ENCODE data around the gene TMEM170A.
"Not testable (repeated sequence)": the region's sequence is repeated elsewhere in the genome, so short reads cannot be mapped to it uniquely, and the experiment has no call there.

The TMEM170A gene

DNA sequence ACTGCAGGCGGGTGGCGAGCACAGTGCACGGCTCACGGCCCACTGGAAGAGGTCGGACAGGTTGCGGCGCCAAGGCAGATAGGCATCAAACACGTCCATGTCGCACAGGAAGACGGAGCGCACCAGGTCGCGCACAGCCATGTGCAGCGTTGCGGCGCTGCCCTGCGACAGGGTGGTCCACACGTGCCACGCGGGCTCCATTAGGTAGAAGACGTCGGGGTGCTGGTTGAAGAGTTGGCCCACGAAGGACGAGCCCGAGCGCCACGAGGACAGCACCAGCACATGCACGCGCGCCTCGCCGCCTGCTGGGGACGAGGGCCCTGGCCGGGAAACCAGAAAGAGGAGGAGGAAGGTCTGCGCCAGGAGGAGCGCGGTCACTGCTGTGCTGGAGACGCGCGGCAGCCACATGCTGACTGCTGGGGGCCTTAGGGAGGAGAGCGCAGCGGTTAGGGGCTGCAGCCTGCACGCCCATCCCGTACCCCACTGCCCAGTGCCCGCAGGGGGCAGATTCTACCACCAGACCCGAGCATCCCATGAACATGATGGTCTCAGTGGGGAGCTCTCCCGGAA lies 15.0 kb upstream of the TMEM170A start:
- DNase-seq = no peak

DNA sequence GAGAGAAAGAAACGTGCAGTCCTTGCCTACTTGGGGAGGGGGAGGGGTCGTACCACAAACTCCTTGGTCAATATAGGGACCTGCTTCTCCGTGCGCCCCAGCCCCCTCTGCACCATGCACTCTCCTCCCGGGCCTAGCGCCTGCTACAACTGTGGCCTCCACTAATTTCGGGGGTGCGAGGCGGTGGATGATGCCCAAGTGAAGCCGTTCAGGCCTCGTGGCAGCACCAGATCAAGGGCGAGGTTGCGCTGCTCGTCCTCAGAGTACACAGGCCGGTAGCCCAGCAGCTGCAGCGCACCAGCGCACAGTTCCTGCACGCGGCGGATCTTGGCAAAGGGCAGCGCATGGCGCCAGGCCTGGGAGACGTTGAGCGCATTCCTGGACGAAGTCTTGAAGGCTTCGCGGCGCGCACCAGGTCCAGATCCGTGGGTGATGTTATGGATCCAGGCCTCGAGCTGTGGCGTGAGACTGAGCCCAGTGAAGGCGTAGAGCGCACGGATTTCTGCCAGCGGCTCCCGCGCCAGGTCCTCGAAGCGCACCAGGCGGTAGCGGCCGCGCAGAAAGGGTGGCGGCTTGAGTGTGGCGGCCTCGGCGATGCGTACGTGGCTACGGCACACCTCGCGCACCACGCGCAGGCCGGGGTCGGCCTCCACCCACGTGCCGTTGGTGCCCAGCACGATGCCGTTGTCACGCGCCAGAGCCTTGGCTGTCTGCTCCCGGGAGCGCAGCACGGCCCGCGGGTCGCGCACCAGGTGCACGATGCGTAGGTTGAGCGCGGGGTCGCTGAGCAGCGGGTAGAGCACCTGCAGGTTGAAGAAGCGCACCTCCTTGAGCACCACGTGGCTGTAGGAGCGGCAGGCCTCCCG lies 14.2 kb upstream of the TMEM170A start:
- no peak for DNase-seq

DNA sequence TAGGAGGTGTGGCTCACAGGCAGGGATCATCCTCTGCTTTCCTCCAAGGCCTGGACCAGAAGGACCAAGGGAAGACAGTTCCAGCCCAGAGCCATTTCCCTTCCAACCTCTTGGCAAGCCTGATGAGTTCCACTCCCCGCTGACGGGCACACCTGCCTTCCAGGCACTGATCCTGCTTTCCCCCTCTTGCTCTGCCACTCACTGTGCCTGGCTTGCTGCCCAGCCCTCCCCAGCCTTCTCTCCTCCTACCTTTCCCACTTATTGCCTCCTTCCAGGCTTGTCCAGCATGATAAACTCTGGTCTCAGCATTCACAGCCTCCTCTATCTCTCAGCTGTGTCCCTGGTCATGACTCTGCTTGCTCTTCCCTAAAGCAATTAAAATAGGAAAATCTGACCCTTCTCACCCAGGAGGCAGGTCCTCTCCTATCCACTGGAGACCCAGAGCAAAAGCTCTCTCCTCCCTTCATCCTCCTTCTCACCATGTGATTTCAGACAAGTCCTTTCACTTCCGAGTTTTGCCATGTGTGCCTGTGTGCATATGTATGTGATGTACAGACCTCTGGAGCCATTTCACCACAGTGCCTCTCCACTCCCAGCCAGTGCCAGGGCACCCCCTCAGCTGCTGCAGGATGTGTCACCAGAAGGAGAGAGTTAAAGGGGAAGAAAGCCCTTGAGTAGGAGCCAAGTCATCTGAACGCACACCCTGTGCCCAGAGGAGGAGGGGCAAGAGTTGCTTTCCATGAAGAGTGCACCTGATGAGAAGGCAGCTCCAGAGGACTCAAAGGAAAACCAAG lies 13.4 kb upstream of the TMEM170A start:
- no peak for DNase-seq

DNA sequence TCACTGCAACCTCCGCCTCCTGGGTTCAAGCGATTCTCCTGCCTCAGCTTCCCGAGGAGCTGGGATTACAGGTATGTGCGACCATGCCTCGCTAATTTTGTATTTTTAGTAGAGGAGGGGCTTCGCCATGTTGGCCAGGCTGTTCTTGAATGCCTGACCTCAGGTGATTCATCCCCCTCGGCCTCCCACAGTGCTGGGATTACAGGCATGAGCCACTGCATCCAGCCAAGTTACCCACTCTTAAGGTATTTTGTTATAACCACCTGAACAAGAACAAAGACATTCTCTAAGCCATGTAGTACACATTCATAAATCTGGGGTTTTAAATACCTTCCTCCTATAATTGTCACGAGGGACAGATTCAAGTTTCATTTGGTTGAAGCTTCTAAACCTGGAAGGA lies 12.3 kb upstream of the TMEM170A start:
- DNase-seq = no peak

DNA sequence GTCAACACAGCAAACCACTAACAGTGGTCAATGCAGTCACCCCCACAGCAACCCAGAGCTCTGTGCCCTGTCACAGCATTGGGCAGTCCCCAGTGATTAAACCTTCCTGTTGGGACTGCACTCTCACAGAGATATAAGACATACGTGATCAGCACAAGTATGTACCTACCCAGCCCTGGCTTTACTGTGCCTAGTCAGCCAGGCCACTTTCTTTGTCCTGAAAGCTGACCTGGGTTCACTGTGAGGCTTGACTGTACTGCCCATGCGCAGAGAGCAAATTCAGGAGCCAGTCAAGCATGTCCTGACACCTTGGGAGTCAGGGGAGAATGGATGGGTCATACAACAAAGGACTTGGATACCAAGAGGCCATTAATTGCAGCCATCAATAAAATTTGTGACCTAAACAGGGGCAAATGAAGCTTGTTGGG lies 10.9 kb upstream of the TMEM170A start:
- DNase-seq = no peak

DNA sequence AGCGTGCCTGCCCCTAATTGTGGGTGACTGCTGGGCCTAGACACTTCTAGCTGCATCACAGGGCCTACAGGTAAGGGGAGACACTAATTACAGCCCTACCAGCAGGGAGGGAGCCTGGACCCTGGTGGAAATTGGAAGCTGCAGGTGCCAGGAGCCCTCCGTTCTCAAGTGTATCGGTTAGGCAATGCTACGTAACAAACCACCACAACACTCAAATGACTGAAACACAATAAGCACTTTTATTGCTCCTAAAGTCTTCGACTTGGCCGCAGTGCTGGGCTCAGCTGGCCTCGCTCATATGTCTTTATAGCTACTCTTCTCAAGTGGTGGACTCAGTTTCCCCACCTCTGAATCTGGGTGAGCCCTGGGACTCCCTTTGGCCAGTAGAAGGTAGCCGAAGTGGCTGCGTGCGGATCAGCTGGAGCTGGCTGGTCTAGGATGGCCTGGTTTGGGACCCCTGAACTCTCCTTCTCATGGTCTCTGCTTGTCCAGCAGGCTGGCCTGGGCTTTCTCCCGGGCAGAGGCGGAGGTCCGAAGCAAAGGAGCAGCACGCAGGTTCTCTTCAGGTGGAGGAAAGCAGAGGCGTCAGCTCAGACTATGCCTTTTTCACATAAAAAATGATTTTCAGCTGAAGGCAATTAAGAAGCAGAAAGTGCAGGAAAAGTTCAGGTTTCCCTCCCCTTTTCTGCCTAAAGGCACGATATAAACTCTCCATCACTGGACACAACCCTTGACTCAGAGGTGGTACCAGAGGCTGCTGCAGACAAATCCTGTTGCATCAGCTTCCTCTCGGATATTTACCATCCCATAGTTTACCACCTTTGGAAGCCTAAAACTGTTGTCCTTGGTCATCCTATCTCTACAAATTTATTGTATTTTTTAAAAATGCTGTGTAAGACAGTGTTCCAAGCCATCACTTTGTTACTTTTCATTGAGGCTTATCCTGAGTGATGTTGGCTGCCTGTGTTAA lies 8.7 kb upstream of the TMEM170A start:
- DNase-seq = no peak

DNA sequence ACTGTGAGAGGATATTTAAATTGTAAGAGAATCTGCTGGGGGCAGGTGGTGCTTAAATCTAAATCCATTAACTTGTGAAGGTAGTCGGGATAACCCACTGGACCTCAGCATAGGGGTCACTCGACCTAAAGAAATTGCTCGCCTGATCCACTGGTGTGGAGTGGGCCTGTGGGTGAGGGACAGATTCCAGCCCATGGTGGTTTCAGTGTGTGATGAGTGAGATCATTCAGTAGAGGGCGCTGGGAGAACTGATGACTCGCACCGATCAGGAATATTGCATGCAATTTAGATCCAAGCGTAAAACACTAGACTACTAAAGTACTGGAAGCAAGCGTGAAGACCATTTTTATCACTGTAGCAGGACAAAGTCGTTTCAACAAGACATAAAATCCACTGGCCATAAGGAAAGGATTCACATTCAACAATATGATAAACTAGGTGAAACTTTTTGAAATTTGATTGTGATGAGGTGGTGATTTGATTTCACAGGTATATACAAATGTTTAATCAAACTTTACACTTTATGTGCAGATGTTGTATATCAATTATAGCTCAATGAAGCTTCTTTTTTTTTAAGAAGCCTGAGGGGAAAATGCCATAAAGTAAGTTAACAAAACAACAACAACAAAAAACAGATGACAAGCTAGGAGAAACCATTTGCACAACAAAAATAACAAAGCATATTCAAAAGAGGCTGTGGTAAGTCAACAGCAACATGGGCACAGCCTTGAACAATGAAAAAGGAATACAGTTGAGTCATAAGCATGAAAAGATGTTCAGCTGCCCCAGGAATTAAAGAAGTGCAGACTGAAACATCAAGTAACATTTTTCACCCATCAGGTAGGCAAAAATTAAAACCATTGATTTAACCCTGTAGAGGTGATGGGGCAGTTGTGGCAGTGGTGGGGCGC lies 7.5 kb upstream of the TMEM170A start:
- DNase-seq = peak; percentile 27 to 37

DNA sequence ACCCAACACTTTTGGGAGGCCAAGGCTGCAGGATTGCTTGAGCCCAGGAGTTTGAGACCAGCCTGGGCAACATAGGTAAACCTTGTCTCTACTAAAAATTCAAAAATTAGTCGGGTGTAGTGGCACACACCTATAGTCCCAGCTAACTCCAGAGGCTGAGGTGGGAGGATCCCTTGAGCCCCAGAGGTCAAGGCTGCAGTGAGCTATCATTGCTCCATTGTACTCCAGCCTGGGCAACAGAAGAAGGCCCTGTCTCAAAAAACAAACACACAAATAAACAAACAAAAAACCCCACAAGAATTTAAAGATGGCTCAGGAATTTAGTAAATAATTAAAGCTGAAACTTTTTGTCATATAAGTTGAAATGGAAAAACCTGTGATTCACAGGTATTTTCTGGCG lies 2.3 kb upstream of the TMEM170A start:
- DNase-seq = no peak

DNA sequence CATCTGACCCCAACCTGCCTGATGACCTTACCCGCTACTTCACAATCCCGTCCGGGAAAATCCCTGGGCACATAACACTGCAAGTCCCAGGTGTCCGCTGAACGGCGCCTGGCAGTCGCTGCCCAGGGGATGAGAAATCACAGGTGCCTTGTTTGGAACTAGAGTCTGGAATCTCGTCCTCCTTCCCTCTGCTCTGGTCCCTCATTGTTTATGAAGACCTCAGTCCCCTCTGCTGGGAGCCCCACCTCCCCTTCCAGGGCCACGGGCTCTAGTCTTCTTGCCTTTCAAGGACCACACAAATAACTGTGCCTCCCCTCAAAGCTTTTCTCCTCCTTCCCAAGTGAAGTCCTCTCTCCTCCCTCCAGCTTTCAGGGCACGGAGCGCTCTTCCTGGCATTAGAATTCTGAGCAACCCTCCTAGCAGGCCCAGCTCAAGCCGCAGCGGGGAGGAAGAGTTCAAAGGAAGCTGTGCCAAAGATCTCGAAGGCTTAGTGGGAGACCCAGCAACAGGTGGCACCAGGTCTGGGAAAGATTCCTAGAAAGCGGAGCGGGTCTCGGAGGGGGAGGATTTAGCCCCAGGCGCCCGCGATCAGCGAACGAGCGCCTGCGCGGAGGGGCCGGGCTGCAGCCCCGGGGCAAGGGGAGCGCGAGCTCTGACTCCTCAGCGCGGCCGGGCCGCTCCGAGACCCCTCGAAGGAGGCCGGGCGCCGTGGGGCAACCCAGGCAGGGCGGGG lies 934 bp downstream of the TMEM170A start:
- peak; percentile 44 to 45 for DNase-seq

DNA sequence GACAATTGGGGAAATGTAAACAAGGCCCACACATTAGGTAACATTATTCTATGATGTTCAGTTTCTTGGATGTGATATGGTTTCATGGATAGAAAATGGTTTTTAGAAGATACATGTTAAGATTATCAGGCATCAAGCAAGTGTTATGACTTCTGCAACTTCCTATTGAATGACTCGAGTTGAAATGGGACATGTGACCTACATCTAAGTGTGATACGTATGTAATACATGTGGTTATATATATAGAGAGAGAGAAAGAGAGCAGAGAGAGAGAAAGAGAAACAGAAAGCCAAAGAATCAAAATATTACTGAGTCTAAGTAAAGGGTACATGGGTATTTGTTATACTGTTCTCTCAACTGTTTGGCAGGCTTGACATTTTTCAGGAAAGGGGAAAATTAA lies 1.7 kb downstream of the TMEM170A start:
- DNase-seq = no peak

DNA sequence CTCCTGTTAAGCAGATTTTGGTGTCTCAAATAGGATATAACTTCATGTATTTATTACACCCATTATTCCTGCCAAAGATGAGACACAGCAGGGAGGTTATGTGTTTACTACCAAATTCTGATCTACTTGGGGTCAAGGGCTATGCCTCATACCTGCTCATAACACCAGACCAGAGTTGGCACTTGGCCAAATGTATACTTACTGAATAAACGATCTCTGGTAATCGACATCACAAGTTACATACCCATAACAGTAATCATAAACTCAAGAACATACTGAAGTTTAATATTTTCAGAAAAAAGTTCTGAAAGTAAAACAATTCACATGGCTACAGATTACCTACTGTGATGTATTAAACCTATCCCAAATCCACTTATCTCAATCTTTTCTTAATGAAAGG lies 2.9 kb downstream of the TMEM170A start:
- DNase-seq = no peak

DNA sequence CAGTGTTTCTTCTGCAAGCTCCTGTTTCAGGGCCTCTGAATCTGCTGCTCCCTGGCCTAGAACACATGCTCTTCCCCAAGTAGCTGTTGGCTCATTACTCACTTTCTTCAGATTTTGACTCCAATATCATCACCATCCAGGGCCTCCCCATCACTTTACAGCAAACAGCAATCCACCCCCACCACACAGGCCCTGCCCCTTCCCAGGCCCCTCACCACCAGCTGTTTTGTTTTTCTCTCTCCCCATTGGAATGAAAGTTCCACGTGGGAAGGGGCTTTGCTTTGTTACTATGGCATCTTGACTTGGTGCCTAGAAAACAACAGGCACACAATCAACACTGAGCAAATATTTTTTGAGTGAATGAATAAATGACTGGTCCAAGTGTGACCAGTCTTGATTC lies 4.0 kb downstream of the TMEM170A start:
- DNase-seq = no peak

DNA sequence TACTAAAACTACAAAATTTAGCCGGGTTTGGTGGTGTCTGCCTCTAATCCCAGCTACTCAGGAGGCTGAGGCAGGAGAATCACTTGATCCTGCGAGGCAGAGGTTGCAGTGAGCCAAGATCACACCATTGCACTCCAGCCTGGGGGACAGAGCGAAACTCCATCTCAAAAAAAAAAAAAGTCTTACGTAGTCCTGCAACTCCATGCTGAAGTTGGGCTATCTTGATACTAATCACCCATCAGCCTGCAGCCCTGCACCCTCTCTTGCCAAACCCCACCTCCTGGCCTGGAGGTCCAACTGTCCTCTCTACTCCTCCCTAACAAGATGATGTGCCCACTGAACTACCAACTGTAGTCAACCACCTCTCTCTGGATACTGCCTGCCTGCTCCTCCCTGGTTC lies 4.8 kb downstream of the TMEM170A start:
- no peak for DNase-seq

DNA sequence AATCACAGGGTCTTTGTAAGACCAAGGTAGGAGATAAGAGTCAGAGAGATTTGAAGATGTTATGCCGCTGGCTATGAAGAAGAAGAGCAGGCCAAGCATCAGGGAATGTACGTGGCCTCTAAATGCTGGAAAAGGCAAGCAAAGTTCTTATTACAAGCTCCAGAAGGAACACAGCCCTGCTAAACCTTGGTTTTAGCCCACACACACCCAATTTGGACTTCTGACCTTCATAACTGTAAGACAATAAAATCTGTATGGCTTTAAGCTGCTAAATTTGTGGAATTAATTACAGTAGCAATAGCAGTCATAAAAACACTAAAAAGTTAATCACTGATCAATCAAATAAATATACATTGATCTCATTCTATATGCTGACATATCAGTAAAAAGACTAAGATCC lies 6.0 kb downstream of the TMEM170A start:
- no peak for DNase-seq

DNA sequence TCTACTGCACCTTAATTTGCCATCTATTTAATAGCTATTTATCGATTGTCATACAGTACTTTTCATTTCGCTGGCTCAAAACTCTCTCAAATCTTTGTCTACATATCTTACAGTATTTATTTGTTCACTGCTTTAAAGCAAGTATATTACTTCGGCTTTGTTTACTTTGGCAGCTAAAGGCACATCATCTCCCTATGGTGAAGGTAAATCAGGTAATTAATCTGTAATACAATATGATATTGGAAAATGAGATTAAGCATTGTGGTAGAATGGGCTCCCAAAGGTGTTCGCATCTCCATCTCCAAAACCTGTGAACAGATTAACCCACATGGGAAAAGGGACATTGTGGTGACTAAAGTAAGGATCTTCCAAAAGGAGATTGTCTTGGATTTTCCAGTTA lies 6.5 kb downstream of the TMEM170A start:
- no peak for DNase-seq

DNA sequence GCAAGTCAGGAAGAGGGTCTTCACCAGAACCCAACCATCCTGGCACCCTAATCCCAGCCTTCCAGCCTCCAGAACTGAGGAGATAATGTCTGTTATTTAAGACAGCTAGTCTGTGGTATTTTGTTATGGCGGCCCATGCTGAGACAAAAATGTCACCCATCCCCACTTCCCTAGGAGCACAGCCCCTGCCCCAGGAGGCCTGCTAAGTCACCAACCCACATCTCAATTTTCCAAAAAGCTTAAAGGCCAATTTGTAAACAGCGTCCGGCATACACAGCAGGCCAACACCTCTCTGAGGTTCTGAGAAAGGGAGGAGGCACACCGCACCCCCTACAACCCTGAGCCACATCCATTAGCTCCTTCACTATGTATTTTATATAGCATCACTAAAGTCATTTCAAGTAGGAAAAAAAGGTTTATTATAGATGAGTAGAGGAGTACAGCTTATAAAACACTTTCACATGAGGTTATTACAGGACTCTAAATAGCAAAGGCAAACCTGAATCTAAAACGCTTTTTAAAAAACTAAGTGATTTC lies 6.9 kb downstream of the TMEM170A start:
- no peak for DNase-seq

DNA sequence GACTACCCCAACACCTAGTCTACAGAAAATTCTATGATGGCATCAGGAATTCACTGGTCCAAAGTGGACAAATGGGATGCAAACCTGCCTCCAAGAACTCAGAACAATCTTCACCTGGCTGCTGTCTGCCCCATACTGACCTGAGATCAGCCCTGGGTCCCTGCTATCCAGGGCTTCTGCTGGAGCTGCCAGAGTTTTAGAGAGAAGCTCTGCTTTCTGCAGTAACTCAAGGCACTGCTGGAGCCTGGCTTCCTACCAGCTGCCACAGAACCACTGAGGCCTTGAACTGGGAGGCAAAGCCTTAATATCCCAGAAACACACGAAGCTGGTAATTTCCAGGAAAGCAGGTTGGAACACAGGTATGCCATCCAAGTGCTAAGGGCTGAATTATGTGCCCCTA lies 7.5 kb downstream of the TMEM170A start:
- no peak for DNase-seq

DNA sequence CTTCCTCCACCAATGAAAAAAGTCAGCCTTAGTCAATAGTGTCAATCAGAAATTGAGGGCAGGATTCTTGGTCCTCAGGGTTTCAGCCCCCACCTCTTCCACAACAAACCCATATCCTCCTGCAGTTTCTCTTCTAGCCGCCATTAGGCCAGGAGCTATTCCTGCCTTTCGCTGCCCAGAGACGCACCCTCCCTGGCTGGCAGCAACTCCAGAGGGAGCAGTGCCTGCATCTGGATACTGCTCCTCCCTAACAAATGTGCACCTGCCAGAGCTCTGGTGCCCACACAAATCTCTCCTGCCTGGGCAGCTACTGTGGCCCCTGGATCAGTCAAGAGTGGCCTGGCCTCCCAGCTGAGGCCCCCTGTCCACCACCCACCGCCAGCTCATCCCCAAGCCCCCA lies 8.0 kb downstream of the TMEM170A start:
- not testable (repeated sequence) for DNase-seq

DNA sequence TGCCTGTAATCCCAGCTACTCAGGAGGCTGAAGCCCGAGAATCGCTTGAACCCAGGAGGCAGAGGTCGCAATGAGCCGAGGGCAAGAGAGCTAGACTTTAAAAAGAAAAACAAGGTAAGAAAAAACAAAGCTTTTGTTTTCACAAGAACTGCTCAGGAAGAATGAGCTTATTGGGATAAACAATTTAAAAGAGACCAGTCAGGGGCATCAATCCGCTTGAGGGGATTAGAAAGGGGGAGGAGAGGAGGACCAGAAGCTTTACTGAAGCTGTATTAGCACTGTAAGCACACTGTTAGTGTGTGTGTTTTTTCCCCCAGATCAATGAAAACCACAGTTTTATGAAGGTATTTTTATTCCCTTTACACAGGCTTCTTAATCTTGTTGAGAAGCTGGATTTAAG lies 8.8 kb downstream of the TMEM170A start:
- no peak for DNase-seq

DNA sequence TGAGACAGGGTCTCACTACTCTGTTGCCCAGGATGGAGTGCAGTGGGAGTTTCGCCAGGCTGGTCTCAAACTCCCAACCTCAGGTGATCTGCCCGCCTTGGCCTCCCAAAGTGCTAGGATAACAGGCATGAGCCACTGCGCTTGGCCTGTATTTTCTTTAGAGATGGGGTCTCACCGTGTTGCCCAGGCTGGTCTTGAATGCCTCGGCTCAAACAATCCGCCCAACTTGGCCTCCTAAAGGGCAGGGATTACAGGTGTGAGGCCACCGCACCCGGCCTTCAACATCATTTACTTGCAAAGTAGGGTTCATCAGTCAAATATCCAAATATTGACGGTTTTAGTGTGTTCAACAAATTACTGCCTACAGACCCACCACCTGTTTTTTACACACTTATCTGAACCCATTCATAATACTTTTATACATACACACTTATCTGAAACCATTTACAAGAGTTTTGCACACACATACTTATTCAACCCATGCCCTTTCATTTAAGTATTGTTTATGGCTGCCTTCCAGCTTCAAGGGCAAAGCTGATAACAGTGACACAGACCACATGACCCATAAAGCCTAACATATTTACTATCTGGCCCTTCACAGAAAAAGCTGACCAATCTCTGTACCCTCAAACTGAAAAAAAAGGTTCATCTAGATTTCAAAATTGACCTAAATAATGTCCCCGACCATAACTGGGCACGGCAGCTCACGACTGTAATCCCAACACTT lies 11.9 kb downstream of the TMEM170A start:
- no peak for DNase-seq

Measured in stimulated activated CD4-positive, alpha-beta T cell treated with anti-CD3 and anti-CD28 coated beads, Interleukin-2, amount 100 ng/mL, for 24 hours (primary cell).